Measurements from ENCODE around the gene GGN.
"Not testable (repeated sequence)": the region's sequence is repeated elsewhere in the genome, so short reads cannot be mapped to it uniquely, and the experiment has no call there.

The GGN gene

GRCh38 chr19:38387550-38388348, at the start of gene GGN:
Gene GGN, minus strand, starts transcription at chr19:38388034. Its CDS starts 773 bp downstream, at chr19:38387261.
- peak; percentile 85 for DNase-seq

- no peak for DNase-seq
Observed at GRCh38 chr19:38437295-38437694, 49.5 kb upstream of the GGN start.

GRCh38 chr19:38434549-38435051, 46.8 kb upstream of the GGN start:
- DNase-seq = no peak

- no peak for DNase-seq
Observed at GRCh38 chr19:38433268-38433733, 45.5 kb upstream of the GGN start, which contains the start of gene RYR1. Gene RYR1, plus strand, starts transcription at chr19:38433691. Its CDS starts 139 bp downstream, at chr19:38433830.

GRCh38 chr19:38430931-38431330, 43.1 kb upstream of the GGN start:
- no peak for DNase-seq

- no peak for DNase-seq
Observed at GRCh38 chr19:38429811-38430156, 42.0 kb upstream of the GGN start.

- no peak for DNase-seq
Observed at GRCh38 chr19:38429055-38429810, 41.4 kb upstream of the GGN start.

- DNase-seq = not testable (repeated sequence)
Observed at GRCh38 chr19:38427035-38427677, 39.3 kb upstream of the GGN start.

GRCh38 chr19:38425810-38426466, 38.1 kb upstream of the GGN start, which contains the start of gene RASGRP4:
Gene RASGRP4, minus strand, starts transcription at chr19:38426219. Its CDS starts 128 bp downstream, at chr19:38426091.
- DNase-seq = no peak

- no peak for DNase-seq
Observed at GRCh38 chr19:38425222-38425809, 37.5 kb upstream of the GGN start.

GRCh38 chr19:38424272-38424671, 36.4 kb upstream of the GGN start:
- no peak for DNase-seq

- DNase-seq = no peak
Observed at GRCh38 chr19:38422438-38422837, 34.6 kb upstream of the GGN start.

- DNase-seq = no peak
Observed at GRCh38 chr19:38421856-38422255, 34.0 kb upstream of the GGN start.

GRCh38 chr19:38420935-38421334, 33.1 kb upstream of the GGN start:
- no peak for DNase-seq

- no peak for DNase-seq
Observed at GRCh38 chr19:38417544-38418506, 30.0 kb upstream of the GGN start.

- DNase-seq = no peak
Observed at GRCh38 chr19:38417146-38417543, 29.3 kb upstream of the GGN start.

- DNase-seq = no peak
Observed at GRCh38 chr19:38413416-38413815, 25.6 kb upstream of the GGN start.

GRCh38 chr19:38412961-38413360, 25.1 kb upstream of the GGN start:
- no peak for DNase-seq

GRCh38 chr19:38412491-38412890, 24.7 kb upstream of the GGN start:
- DNase-seq = no peak

GRCh38 chr19:38411898-38412297, 24.1 kb upstream of the GGN start:
- not testable (repeated sequence) for DNase-seq
